ENCODE measurements around the gene OR52E1.

DNA sequence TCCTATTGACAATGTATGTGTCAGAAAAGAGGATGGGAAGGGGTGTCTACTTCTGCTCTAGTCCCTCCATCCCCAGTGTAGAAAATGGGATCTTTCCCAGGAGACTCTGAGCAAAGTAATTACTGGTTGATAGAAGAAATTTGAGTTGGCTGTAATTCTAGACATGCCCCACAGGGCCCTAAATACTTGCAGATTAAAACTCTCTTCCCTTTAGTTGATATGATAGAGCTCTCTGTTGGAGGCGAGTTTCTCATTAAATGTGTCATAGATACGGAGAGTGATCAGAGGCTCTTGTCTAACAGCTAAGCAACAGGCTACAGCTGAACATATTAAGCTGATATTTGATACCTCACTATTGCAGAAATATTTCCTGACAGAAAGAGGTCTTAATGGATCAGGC is 32.9 kb downstream of the OR52E1 start:
- TF ChIP-seq, protein P1, sequence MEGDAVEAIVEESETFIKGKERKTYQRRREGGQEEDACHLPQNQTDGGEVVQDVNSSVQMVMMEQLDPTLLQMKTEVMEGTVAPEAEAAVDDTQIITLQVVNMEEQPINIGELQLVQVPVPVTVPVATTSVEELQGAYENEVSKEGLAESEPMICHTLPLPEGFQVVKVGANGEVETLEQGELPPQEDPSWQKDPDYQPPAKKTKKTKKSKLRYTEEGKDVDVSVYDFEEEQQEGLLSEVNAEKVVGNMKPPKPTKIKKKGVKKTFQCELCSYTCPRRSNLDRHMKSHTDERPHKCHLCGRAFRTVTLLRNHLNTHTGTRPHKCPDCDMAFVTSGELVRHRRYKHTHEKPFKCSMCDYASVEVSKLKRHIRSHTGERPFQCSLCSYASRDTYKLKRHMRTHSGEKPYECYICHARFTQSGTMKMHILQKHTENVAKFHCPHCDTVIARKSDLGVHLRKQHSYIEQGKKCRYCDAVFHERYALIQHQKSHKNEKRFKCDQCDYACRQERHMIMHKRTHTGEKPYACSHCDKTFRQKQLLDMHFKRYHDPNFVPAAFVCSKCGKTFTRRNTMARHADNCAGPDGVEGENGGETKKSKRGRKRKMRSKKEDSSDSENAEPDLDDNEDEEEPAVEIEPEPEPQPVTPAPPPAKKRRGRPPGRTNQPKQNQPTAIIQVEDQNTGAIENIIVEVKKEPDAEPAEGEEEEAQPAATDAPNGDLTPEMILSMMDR (IDR thresholded peaks at IDR 0.05; ENCODE audit: low read length) = no peak
- no peak for TF ChIP-seq EZH2 (optimal IDR thresholded peaks at IDR 0.05; ENCODE audit: low read depth, low read length)
